Limb (tissue), 2 donors: Measurements from ENCODE around the gene CTNNBIP1.
"Not testable (repeated sequence)": the region's sequence is repeated elsewhere in the genome, so short reads cannot be mapped to it uniquely, and the experiment has no call there.

Experiments used
- DNase-seq, 2 donors: peaks; one replicate each; pipeline ENCODE4 v3.0.0-alpha.2; 2016; ENCODE audit errors: extremely low spot score in 2 of 2

Gene CTNNBIP1

GRCh38 chr1:9910076-9910422, at the start of gene CTNNBIP1:
TSS of gene CTNNBIP1 (minus strand) at chr1:9910269. CDS start at chr1:9872064, 38,205 bp downstream.
- no peak for DNase-seq

GRCh38 chr1:9957726-9958125, 47.7 kb upstream of the CTNNBIP1 start:
- DNase-seq: no peak

DNA sequence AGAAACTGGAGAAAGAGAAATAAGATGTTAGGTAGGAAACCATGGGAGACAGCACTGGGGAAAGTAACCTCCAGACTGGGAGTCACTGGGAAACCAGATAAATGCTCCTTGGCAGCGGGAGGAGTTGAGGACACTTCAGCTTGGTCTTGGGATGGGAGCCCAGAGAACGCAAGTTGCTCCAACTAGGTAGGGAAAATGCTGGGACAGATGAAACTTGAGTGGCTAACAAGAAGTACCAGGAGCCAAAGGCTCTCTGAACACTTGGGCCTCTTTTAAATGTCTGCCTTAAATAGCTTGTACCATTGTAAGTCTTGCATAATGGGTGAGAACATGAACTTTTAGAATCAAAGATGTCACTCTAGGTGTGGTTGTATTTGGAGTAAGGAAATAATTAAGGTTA, 36.2 kb upstream of the CTNNBIP1 start:
- DNase-seq: no peak

GRCh38 chr1:9942939-9943788, 33.1 kb upstream of the CTNNBIP1 start, which contains the start of the genes LZIC and NMNAT1:
TSS of gene LZIC (minus strand) at chr1:9943391. CDS start at chr1:9936619, 6,772 bp downstream.
TSS of gene NMNAT1 (plus strand) at chr1:9943475. CDS start at chr1:9972074, 28,599 bp downstream.
- peak; percentile 91 to 96 for DNase-seq

- peak in 1 of 2 donors; percentile 52 for DNase-seq
These were observed 32.4 kb upstream of the CTNNBIP1 start for GRCh38 chr1:9942399-9942938.

DNA sequence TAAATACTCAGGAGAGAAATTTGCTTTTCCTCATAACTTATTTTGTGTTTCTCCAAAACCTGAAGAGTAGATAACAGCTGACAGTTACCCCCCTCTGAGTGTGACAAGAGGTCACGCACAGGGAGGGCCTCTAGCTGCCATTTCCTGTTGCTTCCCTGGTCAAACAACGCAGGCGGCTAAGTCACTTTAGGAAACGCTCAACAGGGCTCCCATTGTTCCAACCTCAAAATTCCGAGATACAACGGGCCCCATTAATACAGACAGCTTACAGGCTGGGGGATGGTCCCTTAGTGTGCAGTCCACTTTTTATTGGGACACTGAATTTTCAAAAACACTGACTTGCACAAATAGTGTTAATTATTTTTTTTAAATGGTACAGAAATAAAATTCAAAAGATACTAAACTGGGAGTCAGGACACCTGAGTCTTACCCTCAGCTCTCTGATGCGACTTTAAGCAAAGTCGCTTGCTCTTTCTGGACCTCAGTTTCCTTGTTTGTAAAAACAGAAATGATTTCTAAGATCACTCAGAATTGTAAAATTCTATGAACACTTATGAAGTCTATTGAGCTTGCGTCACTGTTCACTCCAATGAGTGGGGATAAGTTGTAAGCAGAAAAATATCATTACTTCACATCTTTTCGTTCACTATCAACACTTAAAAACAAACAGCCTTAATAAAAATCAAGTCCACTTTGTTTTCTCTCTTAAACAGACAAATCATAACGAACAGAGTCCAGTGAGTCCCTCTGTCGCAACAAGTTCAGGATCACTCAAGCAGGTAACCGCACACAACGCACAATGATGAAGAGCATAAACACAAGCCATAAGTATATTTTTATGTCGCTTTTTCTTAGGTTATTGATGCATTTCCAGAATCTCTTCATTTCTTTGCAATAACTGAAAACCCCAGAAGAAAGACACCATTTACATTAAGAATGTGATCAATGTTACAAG, 19.6 kb upstream of the CTNNBIP1 start:
- DNase-seq: no peak

DNA sequence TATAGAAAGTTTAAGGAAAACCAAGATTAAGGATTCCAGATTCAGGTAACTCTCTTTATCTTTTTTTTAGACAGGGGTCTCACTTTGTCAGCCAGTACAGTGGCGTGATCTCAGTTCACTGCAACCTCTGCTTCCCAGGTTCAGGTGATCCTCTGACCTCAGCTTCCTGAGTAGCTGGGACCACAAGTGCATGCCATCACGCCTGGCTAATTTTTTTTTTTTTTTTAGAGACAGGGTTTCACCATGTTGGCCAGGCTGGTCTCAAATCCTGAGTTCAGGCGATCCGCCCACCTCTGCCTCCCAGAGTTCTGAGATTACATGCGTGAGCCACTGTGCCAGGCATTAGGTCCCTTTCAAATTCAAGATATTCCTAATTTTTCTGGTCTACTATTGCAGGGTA, 17.2 kb upstream of the CTNNBIP1 start:
- no peak for DNase-seq

GRCh38 chr1:9922342-9922741, 12.3 kb upstream of the CTNNBIP1 start:
- DNase-seq: no peak

DNA sequence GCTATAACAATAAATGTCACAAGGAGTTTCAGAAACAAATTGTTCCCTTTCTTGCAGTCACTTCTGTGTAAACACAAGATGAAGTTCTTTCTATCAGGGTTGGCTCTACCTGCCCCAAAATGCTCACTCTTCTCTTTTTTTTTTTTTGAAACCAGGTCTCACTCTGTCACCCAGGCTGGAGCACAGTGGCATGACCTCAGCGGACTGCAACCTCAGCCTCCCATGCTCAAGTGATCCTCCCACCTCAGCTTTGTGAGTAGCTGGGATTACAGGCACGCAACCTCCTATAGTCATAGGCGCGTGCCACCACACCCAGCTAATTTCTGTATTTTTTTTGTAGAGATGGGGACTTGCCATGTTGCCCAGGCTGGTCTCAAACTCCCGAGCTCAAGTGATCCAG, 10.5 kb upstream of the CTNNBIP1 start:
- no peak for DNase-seq

GRCh38 chr1:9917901-9918300, 7.8 kb upstream of the CTNNBIP1 start:
- no peak for DNase-seq

- not testable (repeated sequence) for DNase-seq
These were observed 7.4 kb upstream of the CTNNBIP1 start for GRCh38 chr1:9917495-9917894.

- DNase-seq: no peak
These were observed 6.4 kb upstream of the CTNNBIP1 start for GRCh38 chr1:9916452-9916851.

GRCh38 chr1:9914610-9914937, 4.5 kb upstream of the CTNNBIP1 start:
- DNase-seq: no peak

- DNase-seq: no peak
These were observed 2.3 kb upstream of the CTNNBIP1 start for GRCh38 chr1:9912264-9912936.

GRCh38 chr1:9910423-9911178, 532 bp upstream of the CTNNBIP1 start:
- DNase-seq: peak; percentile 98 to 100

GRCh38 chr1:9909234-9910046, 629 bp downstream of the CTNNBIP1 start:
- DNase-seq: peak in 1 of 2 donors; percentile 45

- no peak for DNase-seq
These were observed 1.2 kb downstream of the CTNNBIP1 start for GRCh38 chr1:9908871-9909233.

DNA sequence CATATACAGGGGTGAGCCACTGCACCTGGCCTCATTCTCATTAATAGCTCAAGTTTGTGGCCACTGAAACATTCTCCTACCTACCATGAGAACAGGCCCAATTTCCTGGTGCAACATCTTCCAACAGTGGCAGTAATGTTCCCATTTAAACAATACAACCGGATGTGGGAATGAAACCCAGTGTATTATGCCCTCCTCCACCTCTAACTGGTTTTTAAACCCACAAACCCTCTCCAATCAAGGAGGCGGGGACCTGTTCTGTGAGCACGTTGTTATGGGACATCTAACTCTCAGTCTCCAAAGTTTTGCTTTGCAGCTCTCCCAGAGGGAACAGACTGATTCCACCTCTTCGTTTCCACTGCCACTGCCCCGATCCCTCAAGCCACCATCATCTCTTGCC, 2.6 kb downstream of the CTNNBIP1 start:
- no peak for DNase-seq

DNA sequence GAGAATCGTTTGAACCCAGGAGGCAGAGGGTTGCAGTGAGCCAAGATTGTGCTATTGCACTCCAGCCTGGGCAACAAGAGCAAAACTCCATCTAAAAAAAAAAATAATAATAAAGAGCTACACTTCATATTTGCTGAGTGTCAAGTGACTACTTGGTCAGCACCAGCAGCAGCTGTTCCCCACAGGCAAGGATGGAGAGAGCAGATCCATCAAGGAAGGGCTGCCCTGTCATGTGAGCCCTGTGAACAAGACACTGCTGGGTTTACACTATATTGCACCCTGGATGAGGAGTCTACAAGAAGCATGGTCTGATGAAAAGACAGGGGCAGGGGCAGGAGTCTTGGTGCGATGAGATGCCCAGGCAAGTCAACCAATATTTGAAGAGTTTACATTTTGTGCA, 3.6 kb downstream of the CTNNBIP1 start:
- no peak for DNase-seq

DNA sequence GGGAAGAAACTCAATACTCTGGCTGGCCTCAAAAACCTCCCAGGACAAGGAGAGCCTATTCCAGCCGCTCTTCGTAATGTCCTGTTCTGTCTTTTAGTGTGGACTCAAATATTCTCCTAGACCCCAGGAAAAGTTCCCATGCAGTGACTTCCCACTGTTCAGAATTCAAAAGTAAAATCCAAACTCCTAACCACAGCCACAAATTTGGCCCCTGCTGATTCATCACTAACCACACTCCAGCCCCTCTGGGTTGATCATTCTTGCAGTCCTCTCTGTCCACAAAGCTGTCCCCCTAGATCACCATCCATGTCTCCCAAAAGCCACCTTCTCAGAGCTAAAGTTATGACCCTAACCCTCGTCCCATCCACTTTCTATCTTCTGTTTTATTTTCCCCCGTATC, 5.1 kb downstream of the CTNNBIP1 start:
- DNase-seq: no peak
